DOHH2 (cell line): ENCODE measurements around the gene ROR2.

Experiments used
- EZH2phosphoT487 ChIP-seq: fragments of 200-600 bp; sonication (generic); IDR thresholded peaks from 2 replicates; pipeline ENCODE4 v1.6.1; 2017; ENCODE audit warnings: borderline replicate concordance, mild to moderate bottlenecking, antibody characterized with exemption, low read length, moderate library complexity, mixed read lengths
- TF ChIP-seq, protein P1 (sequence below): fragments of 200-600 bp; sonication (generic); IDR thresholded peaks from one replicate; pipeline ENCODE4 v1.5.1; 2014; ENCODE audit warnings: antibody characterized with exemption, mild to moderate bottlenecking, low read depth, low read length; ENCODE audit not compliant: poor library complexity, severe bottlenecking

DNA sequence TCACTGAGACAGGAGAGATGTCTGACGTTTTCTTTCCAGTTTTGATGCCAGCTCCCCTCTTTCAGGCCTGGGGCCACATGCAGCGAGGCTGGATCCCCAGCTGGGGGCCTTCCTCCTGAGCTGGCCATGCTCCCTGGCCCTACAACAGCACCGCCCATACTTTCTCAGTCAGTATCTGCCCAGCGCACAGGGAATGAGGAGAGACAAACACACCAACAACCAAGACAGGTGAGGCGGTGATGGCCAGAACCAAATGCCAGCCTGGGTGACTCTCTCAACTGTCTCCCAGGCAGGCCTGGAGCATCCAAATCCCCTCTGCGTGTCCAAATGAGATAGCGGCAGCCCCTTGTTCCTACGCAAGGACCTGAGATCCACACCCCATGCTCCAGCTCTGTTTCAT, 109.6 kb downstream of the ROR2 start:
- TF ChIP-seq, protein P1, sequence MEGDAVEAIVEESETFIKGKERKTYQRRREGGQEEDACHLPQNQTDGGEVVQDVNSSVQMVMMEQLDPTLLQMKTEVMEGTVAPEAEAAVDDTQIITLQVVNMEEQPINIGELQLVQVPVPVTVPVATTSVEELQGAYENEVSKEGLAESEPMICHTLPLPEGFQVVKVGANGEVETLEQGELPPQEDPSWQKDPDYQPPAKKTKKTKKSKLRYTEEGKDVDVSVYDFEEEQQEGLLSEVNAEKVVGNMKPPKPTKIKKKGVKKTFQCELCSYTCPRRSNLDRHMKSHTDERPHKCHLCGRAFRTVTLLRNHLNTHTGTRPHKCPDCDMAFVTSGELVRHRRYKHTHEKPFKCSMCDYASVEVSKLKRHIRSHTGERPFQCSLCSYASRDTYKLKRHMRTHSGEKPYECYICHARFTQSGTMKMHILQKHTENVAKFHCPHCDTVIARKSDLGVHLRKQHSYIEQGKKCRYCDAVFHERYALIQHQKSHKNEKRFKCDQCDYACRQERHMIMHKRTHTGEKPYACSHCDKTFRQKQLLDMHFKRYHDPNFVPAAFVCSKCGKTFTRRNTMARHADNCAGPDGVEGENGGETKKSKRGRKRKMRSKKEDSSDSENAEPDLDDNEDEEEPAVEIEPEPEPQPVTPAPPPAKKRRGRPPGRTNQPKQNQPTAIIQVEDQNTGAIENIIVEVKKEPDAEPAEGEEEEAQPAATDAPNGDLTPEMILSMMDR = no peak
- TF ChIP-seq EZH2phosphoT487 = no peak
